Liver (tissue), 9 donors: ENCODE results near the gene UBE2A. TPM values are rescaled to one million over a fixed set of nuclear protein-coding genes. Genes with fewer than 3 reads are reported as not detected.

ENCODE experiments used
- DNase-seq: peaks from one replicate; pipeline ENCODE4 v3.0.0-alpha.2; 2017; ENCODE audit warnings: low spot score
- H3K27ac ChIP-seq, 2 donors: one replicate each; pipeline ENCODE4 v1.7.0; 2013; ENCODE audit warnings: inconsistent platforms in 2 of 2, low read length in 2 of 2, control low read depth in 1 of 2, low read depth in 1 of 2, mild to moderate bottlenecking in 1 of 2
- H3K27me3 ChIP-seq, 4 donors: one replicate each; pipeline versions ENCODE4 v1.6.1 to v1.7.0; 2013; ENCODE audit warnings: low read length in 3 of 4, inconsistent platforms in 1 of 4, mild to moderate bottlenecking in 1 of 4, moderate library complexity in 1 of 4; ENCODE audit not compliant: control insufficient read depth in 4 of 4, insufficient read depth in 4 of 4
- H3K36me3 ChIP-seq, 4 donors: one replicate each; pipeline versions ENCODE4 v1.6.1 to v1.7.0; 2013; ENCODE audit warnings: low read length in 3 of 4, mild to moderate bottlenecking in 3 of 4, low read depth in 1 of 4, moderate library complexity in 1 of 4; ENCODE audit not compliant: control insufficient read depth in 4 of 4, insufficient read depth in 3 of 4
- H3K4me1 ChIP-seq, 4 donors: one replicate each; pipeline versions ENCODE4 v1.6.1 to v1.7.0; 2013; ENCODE audit warnings: low read length in 3 of 4, mild to moderate bottlenecking in 3 of 4, moderate library complexity in 1 of 4; ENCODE audit not compliant: control insufficient read depth in 4 of 4, insufficient read depth in 4 of 4
- H3K4me3 ChIP-seq, 3 donors: one replicate each; pipeline versions ENCODE4 v1.6.1 to v1.7.0; 2013; ENCODE audit warnings: low read length in 3 of 3, control low read depth in 1 of 3, low read depth in 1 of 3, mild to moderate bottlenecking in 1 of 3
- H3K9ac ChIP-seq, 2 donors: one replicate each; pipeline ENCODE4 v1.7.0; 2013; ENCODE audit warnings: low read length in 2 of 2, mild to moderate bottlenecking in 2 of 2, moderate library complexity in 2 of 2, control low read depth in 1 of 2, low read depth in 1 of 2
- H3K9me3 ChIP-seq, 4 donors: one replicate each; pipeline versions ENCODE4 v1.6.1 to v1.7.0; 2013; ENCODE audit warnings: low read length in 3 of 4; ENCODE audit not compliant: control insufficient read depth in 4 of 4
- ATF3 ChIP-seq: IDR thresholded peaks from 2 replicates; pipeline ENCODE4 v1.6.1; 2016; ENCODE audit warnings: antibody characterized with exemption
- CTCF ChIP-seq: fragments of 150-350 bp; IDR thresholded peaks from 2 replicates; pipeline ENCODE4 v1.5.1; 2017; ENCODE audit warnings: improper control_type of control experiment, low read depth, low read length; ENCODE audit not compliant: missing input control
- EGR1 ChIP-seq, 2 donors: IDR thresholded peaks; 2 replicates each; pipeline ENCODE4 v1.6.1; 2016 to 2018; ENCODE audit warnings: antibody characterized with exemption in 2 of 2, low read depth in 2 of 2
- FOXA1 ChIP-seq: IDR thresholded peaks from 2 replicates; pipeline ENCODE4 v1.6.1; 2016; ENCODE audit warnings: antibody characterized with exemption
- FOXA2 ChIP-seq: IDR thresholded peaks from 2 replicates; pipeline ENCODE4 v1.6.1; 2016; ENCODE audit warnings: antibody characterized with exemption
- GABPA ChIP-seq, 2 donors: IDR thresholded peaks in 1 of 2; conservative IDR thresholded peaks in 1 of 2; 2 replicates each; pipeline ENCODE4 v1.6.1; 2016; ENCODE audit warnings: antibody characterized with exemption in 2 of 2, mild to moderate bottlenecking in 1 of 2, moderate library complexity in 1 of 2
- HNF4A ChIP-seq, 2 donors: conservative IDR thresholded peaks; 2 replicates each; pipeline ENCODE4 v1.6.1; 2016; ENCODE audit warnings: antibody characterized with exemption in 2 of 2, mild to moderate bottlenecking in 2 of 2
- JUND ChIP-seq, 2 donors: IDR thresholded peaks; 2 replicates each; pipeline ENCODE4 v1.6.1; 2016; ENCODE audit warnings: antibody characterized with exemption in 2 of 2
- MAX ChIP-seq: IDR thresholded peaks from 2 replicates; pipeline ENCODE4 v1.6.1; 2016; ENCODE audit warnings: antibody characterized with exemption
- NR2F2 ChIP-seq: IDR thresholded peaks from 2 replicates; pipeline ENCODE4 v1.6.1; 2016; ENCODE audit warnings: antibody characterized with exemption
- RAD21 ChIP-seq, 2 donors: IDR thresholded peaks; 2 replicates each; pipeline ENCODE4 v1.6.1; 2016; ENCODE audit warnings: antibody characterized with exemption in 2 of 2, mild to moderate bottlenecking in 2 of 2
- REST ChIP-seq: IDR thresholded peaks from 2 replicates; pipeline ENCODE4 v1.6.1; 2016; ENCODE audit warnings: antibody characterized with exemption, mild to moderate bottlenecking
- RXRA ChIP-seq, 2 donors: IDR thresholded peaks; 2 replicates each; pipeline ENCODE4 v1.6.1; 2017 to 2018; ENCODE audit warnings: antibody characterized with exemption in 2 of 2, mild to moderate bottlenecking in 1 of 2
- SP1 ChIP-seq: IDR thresholded peaks from 2 replicates; pipeline ENCODE4 v1.6.1; 2018; ENCODE audit warnings: antibody characterized with exemption, mild to moderate bottlenecking
- TAF1 ChIP-seq: conservative IDR thresholded peaks from 2 replicates; pipeline ENCODE4 v1.6.1; 2016; ENCODE audit warnings: antibody characterized with exemption, mild to moderate bottlenecking
- YY1 ChIP-seq: IDR thresholded peaks from 2 replicates; pipeline ENCODE4 v1.6.1; 2016; ENCODE audit warnings: antibody characterized with exemption, mild to moderate bottlenecking
- ZBTB33 ChIP-seq: IDR thresholded peaks from 2 replicates; pipeline ENCODE4 v1.6.1; 2016; ENCODE audit warnings: antibody characterized with exemption
- WGBS: extraction: QIAGEN DNeasy Blood & Tissue Kit; methylation state at CpG from one replicate; pipeline ENCODE4 v1.1.7; 2013; 5-methylcytosine and 5-hydroxymethylcytosine counted together
- polyA plus RNA-seq, 2 donors: library from polyadenylated mRNA; stranded (reverse) in 1 of 2; unstranded in 1 of 2; fragments of 200-250 nt in 1 of 2; fragments of >200 nt in 1 of 2; fragmentation: Nextera tagmentation in 1 of 2; extraction: Ambion mirVana in 1 of 2; gene quantifications; one replicate each; pipeline versions ENCODE4 v1.2.1 to v1.2.3, GENCODE V29; 2013 to 2015
- total RNA-seq, 2 donors: library from RNA; depleted of rRNA; stranded (reverse); fragments of >200 nt; gene quantifications; one replicate each; pipeline ENCODE4 v1.2.3, GENCODE V29; 2014
- donor health status: healthy.
- donor health status: healthy.
- donor health status: healthy.
- donor health status: healthy.
- donor health status: healthy.

Gene UBE2A
- total and polyA plus RNA-seq, 4 donors: 12.0 to 21.6 (median 17.4) TPM

- no peak overlapping the region for H3K27ac ChIP-seq
- no peak for DNase-seq
- no peak for TF ChIP-seq HNF4A (conservative IDR thresholded peaks at IDR 0.05)
- TF ChIP-seq RXRA (IDR thresholded peaks at IDR 0.05): no peak
- no peak for TF ChIP-seq NR2F2
- no peak for TF ChIP-seq MAX
- TF ChIP-seq GABPA (IDR thresholded peaks at IDR 0.05 in 1 of 2, conservative IDR thresholded peaks at IDR 0.05 in 1 of 2): no peak
- TF ChIP-seq TAF1: no peak
- TF ChIP-seq ATF3: no peak
- no peak for TF ChIP-seq SP1
- no peak for TF ChIP-seq RAD21 (IDR thresholded peaks at IDR 0.05)
- no peak for TF ChIP-seq FOXA1
- no peak for TF ChIP-seq REST
- no peak for TF ChIP-seq EGR1 (IDR thresholded peaks at IDR 0.05; ENCODE audit: low read depth in 2 of 2)
- TF ChIP-seq JUND (IDR thresholded peaks at IDR 0.05): no peak
- TF ChIP-seq YY1: no peak
- TF ChIP-seq FOXA2: no peak
- H3K4me1 ChIP-seq: peaks cover 0 to 6% (median 5%) of the 10 kb centered on the region in 4 donors
- no peaks in the 10 kb centered on the region for H3K27me3 ChIP-seq
- H3K9ac ChIP-seq: no peak overlapping the region
- H3K4me3 ChIP-seq: no peak overlapping the region
- peaks cover 0 to 2% (median 0%) of the 10 kb centered on the region in 4 donors for H3K36me3 ChIP-seq
- no peaks in the 10 kb centered on the region for H3K9me3 ChIP-seq
These were observed 5.1 kb downstream of the UBE2A start for GRCh38 chrX:119579414-119579813.

GRCh38 chrX:119583431-119584059 is 9.2 kb downstream of the UBE2A start:
- no peak for DNase-seq
- Histone ChIP-seq H3K36me3 (no peaks in the 10 kb centered on the region), H3K27me3 (no peaks in the 10 kb centered on the region), H3K4me1 (no peaks in the 10 kb centered on the region), H3K9me3 (no peaks in the 10 kb centered on the region), H3K27ac (no peak overlapping the region), H3K4me3 (no peak overlapping the region), H3K9ac (no peak overlapping the region)
- whole genome bisulfite sequencing: 72% methylated on average over 2 of the region's 2 CpGs
- TF ChIP-seq TAF1: no peak
- no peak for TF ChIP-seq YY1
- no peak for TF ChIP-seq JUND (IDR thresholded peaks at IDR 0.05)
- no peak for TF ChIP-seq ATF3

GRCh38 chrX:119589810-119590209 is 15.4 kb downstream of the UBE2A start:
- Histone ChIP-seq H3K27me3 (no peaks in the 10 kb centered on the region), H3K9ac (no peak overlapping the region), H3K9me3 (no peaks in the 10 kb centered on the region), H3K4me3 (no peak overlapping the region), H3K4me1 (no peaks in the 10 kb centered on the region), H3K36me3 (peaks cover 0 to 17% (median 5%) of the 10 kb centered on the region in 4 donors), H3K27ac (no peak overlapping the region)
- DNase-seq: no peak
- WGBS: 98% methylated on average over 5 of the region's 5 CpGs
- no peak for TF ChIP-seq ZBTB33
- no peak for TF ChIP-seq CTCF
- no peak for TF ChIP-seq JUND (IDR thresholded peaks at IDR 0.05)
- TF ChIP-seq EGR1 (IDR thresholded peaks at IDR 0.05; ENCODE audit: low read depth in 2 of 2): no peak
- TF ChIP-seq RXRA (IDR thresholded peaks at IDR 0.05): no peak
- no peak for TF ChIP-seq YY1
